GM18861 (cell line): ENCODE measurements around the gene ACMSD.
"Not testable (repeated sequence)": the region's sequence is repeated elsewhere in the genome, so short reads cannot be mapped to it uniquely, and the experiment has no call there.

Experiments used
- ATAC-seq: cut with Tn5 transposase; IDR thresholded peaks from one replicate; pipeline ENCODE4 v1.9.1; 2021; ENCODE audit not compliant: unreplicated experiment

The ACMSD gene

GRCh38 chr2:134847582-134847981, 9.2 kb downstream of the ACMSD start:
- ATAC-seq = not testable (repeated sequence)

GRCh38 chr2:134852518-134852917, 14.1 kb downstream of the ACMSD start:
- no peak for ATAC-seq

- no peak for ATAC-seq
Observed at GRCh38 chr2:134855709-134856108, 17.3 kb downstream of the ACMSD start.

- ATAC-seq = no peak
Observed at GRCh38 chr2:134858245-134858644, 19.8 kb downstream of the ACMSD start.

- ATAC-seq = no peak
Observed at GRCh38 chr2:134861173-134861572, 22.8 kb downstream of the ACMSD start.

- ATAC-seq = no peak
Observed at GRCh38 chr2:134862069-134862468, 23.7 kb downstream of the ACMSD start.

GRCh38 chr2:134862674-134863073, 24.3 kb downstream of the ACMSD start:
- ATAC-seq = no peak

GRCh38 chr2:134863446-134863845, 25.0 kb downstream of the ACMSD start:
- ATAC-seq = no peak

GRCh38 chr2:134865067-134865787, 26.8 kb downstream of the ACMSD start:
- ATAC-seq = no peak

GRCh38 chr2:134866498-134867099, 28.2 kb downstream of the ACMSD start:
- no peak for ATAC-seq

GRCh38 chr2:134869946-134870736, 31.7 kb downstream of the ACMSD start:
- no peak for ATAC-seq

- ATAC-seq = no peak
Observed at GRCh38 chr2:134873152-134873551, 34.7 kb downstream of the ACMSD start.

GRCh38 chr2:134875309-134875708, 36.9 kb downstream of the ACMSD start:
- ATAC-seq = no peak

- no peak for ATAC-seq
Observed at GRCh38 chr2:134882773-134883172, 44.4 kb downstream of the ACMSD start.

- ATAC-seq = no peak
Observed at GRCh38 chr2:134883552-134884293, 45.3 kb downstream of the ACMSD start.

- no peak for ATAC-seq
Observed at GRCh38 chr2:134884435-134884834, 46.0 kb downstream of the ACMSD start.

GRCh38 chr2:134892282-134893035, 54.0 kb downstream of the ACMSD start:
- ATAC-seq = no peak

GRCh38 chr2:134897932-134898331, 59.5 kb downstream of the ACMSD start:
- ATAC-seq = no peak

- no peak for ATAC-seq
Observed at GRCh38 chr2:134899204-134899603, 60.8 kb downstream of the ACMSD start.

- ATAC-seq = no peak
Observed at GRCh38 chr2:134900151-134900550, 61.7 kb downstream of the ACMSD start.

GRCh38 chr2:134903701-134904100, 65.3 kb downstream of the ACMSD start:
- ATAC-seq = not testable (repeated sequence)
